Peyer's patch (tissue), 4 donors: ENCODE measurements around the gene CHST8.

Source experiments
- POLR2A ChIP-seq, 2 donors: fragments of 450-650 bp; IDR thresholded peaks; one replicate each; pipeline ENCODE4 v1.5.1; 2017; ENCODE audit warnings: antibody characterized with exemption in 2 of 2, mild to moderate bottlenecking in 2 of 2, moderate library complexity in 2 of 2
- TF ChIP-seq, protein P1 (sequence below), 6 experiments: fragments of 450-650 bp in 4 of 6; fragments of 200-600 bp in 2 of 6; sonication (generic) in 1 of 6; IDR thresholded peaks; one replicate each; pipeline ENCODE4 v1.5.1; 2017 to 2019; ENCODE audit warnings: antibody characterized with exemption in 6 of 6, mild to moderate bottlenecking in 3 of 6, moderate library complexity in 1 of 6

DNA sequence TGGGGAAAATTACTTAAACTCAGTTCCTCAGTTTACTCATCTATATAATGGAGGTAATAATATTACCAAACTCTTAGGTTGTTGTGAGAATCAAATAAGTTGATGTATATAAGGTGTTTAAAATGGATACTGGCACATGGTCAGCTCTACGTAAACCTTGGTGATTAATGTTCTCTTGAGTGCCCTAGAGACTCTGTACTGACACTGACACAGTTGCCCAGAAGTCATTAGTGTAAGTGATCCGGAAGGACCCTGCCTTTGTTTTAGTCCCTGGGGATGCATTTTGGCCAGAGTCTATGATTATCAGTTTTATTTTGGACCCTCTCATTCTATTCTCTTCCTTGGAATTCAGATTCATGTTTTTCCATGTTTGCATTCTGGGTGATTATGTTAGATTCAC is 31.9 kb downstream of the CHST8 start:
- TF ChIP-seq, protein P1, sequence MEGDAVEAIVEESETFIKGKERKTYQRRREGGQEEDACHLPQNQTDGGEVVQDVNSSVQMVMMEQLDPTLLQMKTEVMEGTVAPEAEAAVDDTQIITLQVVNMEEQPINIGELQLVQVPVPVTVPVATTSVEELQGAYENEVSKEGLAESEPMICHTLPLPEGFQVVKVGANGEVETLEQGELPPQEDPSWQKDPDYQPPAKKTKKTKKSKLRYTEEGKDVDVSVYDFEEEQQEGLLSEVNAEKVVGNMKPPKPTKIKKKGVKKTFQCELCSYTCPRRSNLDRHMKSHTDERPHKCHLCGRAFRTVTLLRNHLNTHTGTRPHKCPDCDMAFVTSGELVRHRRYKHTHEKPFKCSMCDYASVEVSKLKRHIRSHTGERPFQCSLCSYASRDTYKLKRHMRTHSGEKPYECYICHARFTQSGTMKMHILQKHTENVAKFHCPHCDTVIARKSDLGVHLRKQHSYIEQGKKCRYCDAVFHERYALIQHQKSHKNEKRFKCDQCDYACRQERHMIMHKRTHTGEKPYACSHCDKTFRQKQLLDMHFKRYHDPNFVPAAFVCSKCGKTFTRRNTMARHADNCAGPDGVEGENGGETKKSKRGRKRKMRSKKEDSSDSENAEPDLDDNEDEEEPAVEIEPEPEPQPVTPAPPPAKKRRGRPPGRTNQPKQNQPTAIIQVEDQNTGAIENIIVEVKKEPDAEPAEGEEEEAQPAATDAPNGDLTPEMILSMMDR (IDR thresholded peaks at IDR 0.05) = no peak
- no peak for TF ChIP-seq POLR2A (IDR thresholded peaks at IDR 0.05)
